Skeletal muscle satellite cell (primary cell): ENCODE results near the gene CCN2. TPM values are rescaled to one million over a fixed set of nuclear protein-coding genes. Genes with fewer than 3 reads are reported as not detected.

Experiments
- H3K27me3 ChIP-seq: 2 replicates; pipeline ENCODE4 v1.7.0; 2013; ENCODE audit warnings: low read length; ENCODE audit not compliant: control insufficient read depth, insufficient read depth
- H3K36me3 ChIP-seq: 2 replicates; pipeline ENCODE4 v1.7.0; 2013; ENCODE audit warnings: mild to moderate bottlenecking, control low read depth, low read length; ENCODE audit not compliant: insufficient read depth
- H3K4me1 ChIP-seq: 2 replicates; pipeline ENCODE4 v1.7.0; 2013; ENCODE audit warnings: low read length; ENCODE audit not compliant: control insufficient read depth, insufficient read depth
- H3K4me2 ChIP-seq: 2 replicates; pipeline ENCODE4 v1.7.0; 2013; ENCODE audit warnings: mild to moderate bottlenecking, low read length
- H3K4me3 ChIP-seq: 2 replicates; pipeline ENCODE4 v1.7.0; 2013; ENCODE audit warnings: low read length
- H3K9ac ChIP-seq: 2 replicates; pipeline ENCODE4 v1.7.0; 2013; ENCODE audit warnings: mild to moderate bottlenecking, low read depth, low read length, moderate library complexity
- H3K9me3 ChIP-seq: replicated peaks from 2 replicates; pipeline ENCODE4 v1.7.0; 2013; ENCODE audit warnings: mild to moderate bottlenecking, control low read depth, low read length
- total RNA-seq: library from RNA; depleted of rRNA; stranded (reverse); fragments of >200 nt; gene quantifications from 2 replicates; pipeline ENCODE4 v1.2.3, GENCODE V29; 2012; rRNA removed

Gene CCN2
- total RNA-seq = 11.2 and 18.8 TPM in 2 replicates

- Histone ChIP-seq H3K4me1 (peaks cover 48% of the 10 kb centered on the region), H3K36me3 (peaks cover 20% of the 10 kb centered on the region), H3K9me3 (no peaks in the 10 kb centered on the region), H3K9ac (peak within 1 kb of the TSS; percentile 89), H3K4me2 (peak within 1 kb of the TSS; percentile 80), H3K4me3 (peak within 1 kb of the TSS; percentile 89), H3K27me3 (no peaks in the 10 kb centered on the region)
These were observed at the start of gene CCN2 for GRCh38 chr6:131950767-131951575. Gene CCN2 (minus strand): TSS chr6:131951372. CDS start chr6:131951172, 200 bp downstream.

- Histone ChIP-seq H3K4me2 (no peak overlapping the region), H3K36me3 (no peaks in the 10 kb centered on the region), H3K4me1 (peaks cover 35% of the 10 kb centered on the region), H3K9me3 (no peaks in the 10 kb centered on the region), H3K27me3 (no peaks in the 10 kb centered on the region), H3K4me3 (no peak overlapping the region), H3K9ac (no peak overlapping the region)
These were observed 49.1 kb upstream of the CCN2 start for GRCh38 chr6:132000296-132000695.

GRCh38 chr6:131999545-132000146, 48.5 kb upstream of the CCN2 start:
- H3K9ac ChIP-seq = peak overlapping the region; percentile 7

GRCh38 chr6:131998255-131998982, 47.2 kb upstream of the CCN2 start:
- Histone ChIP-seq H3K4me1 (peaks cover 38% of the 10 kb centered on the region), H3K36me3 (no peaks in the 10 kb centered on the region), H3K4me2 (no peak overlapping the region), H3K9me3 (no peaks in the 10 kb centered on the region), H3K27me3 (no peaks in the 10 kb centered on the region), H3K9ac (no peak overlapping the region), H3K4me3 (no peak overlapping the region)

More at GRCh38 chr6:131999545-132000146, 48.5 kb upstream of the CCN2 start:
- peaks cover 38% of the 10 kb centered on the region for H3K4me1 ChIP-seq
- H3K4me2 ChIP-seq = no peak overlapping the region
- no peaks in the 10 kb centered on the region for H3K27me3 ChIP-seq
- H3K4me3 ChIP-seq = no peak overlapping the region
- H3K9me3 ChIP-seq = no peaks in the 10 kb centered on the region
- H3K36me3 ChIP-seq = no peaks in the 10 kb centered on the region

- H3K27me3 ChIP-seq = no peaks in the 10 kb centered on the region
- peaks cover 38% of the 10 kb centered on the region for H3K4me1 ChIP-seq
- H3K4me3 ChIP-seq = no peak overlapping the region
- H3K9me3 ChIP-seq = no peaks in the 10 kb centered on the region
- no peak overlapping the region for H3K9ac ChIP-seq
- H3K36me3 ChIP-seq = no peaks in the 10 kb centered on the region
- H3K4me2 ChIP-seq = no peak overlapping the region
These were observed 46.4 kb upstream of the CCN2 start for GRCh38 chr6:131997429-131998153.

GRCh38 chr6:131995917-131996316, 44.7 kb upstream of the CCN2 start:
- Histone ChIP-seq H3K36me3 (no peaks in the 10 kb centered on the region), H3K27me3 (no peaks in the 10 kb centered on the region), H3K9ac (peak overlapping the region; percentile 29), H3K4me2 (no peak overlapping the region), H3K4me3 (no peak overlapping the region), H3K4me1 (peaks cover 38% of the 10 kb centered on the region), H3K9me3 (no peaks in the 10 kb centered on the region)

- Histone ChIP-seq H3K4me2 (no peak overlapping the region), H3K4me1 (peaks cover 18% of the 10 kb centered on the region), H3K36me3 (no peaks in the 10 kb centered on the region), H3K9ac (no peak overlapping the region), H3K9me3 (no peaks in the 10 kb centered on the region), H3K4me3 (no peak overlapping the region), H3K27me3 (no peaks in the 10 kb centered on the region)
These were observed 41.4 kb upstream of the CCN2 start for GRCh38 chr6:131992557-131992956.

- Histone ChIP-seq H3K9me3 (no peaks in the 10 kb centered on the region), H3K4me3 (no peak overlapping the region), H3K4me1 (peaks cover 10% of the 10 kb centered on the region), H3K9ac (no peak overlapping the region), H3K4me2 (no peak overlapping the region), H3K27me3 (no peaks in the 10 kb centered on the region), H3K36me3 (no peaks in the 10 kb centered on the region)
These were observed 37.9 kb upstream of the CCN2 start for GRCh38 chr6:131989036-131989435.

- Histone ChIP-seq H3K9ac (peak overlapping the region; percentile 22), H3K27me3 (no peaks in the 10 kb centered on the region), H3K4me2 (peak overlapping the region; percentile 26), H3K4me3 (no peak overlapping the region), H3K9me3 (no peaks in the 10 kb centered on the region), H3K36me3 (no peaks in the 10 kb centered on the region), H3K4me1 (peaks cover 54% of the 10 kb centered on the region)
These were observed 31.6 kb upstream of the CCN2 start for GRCh38 chr6:131982740-131983259.

- H3K27me3 ChIP-seq = no peaks in the 10 kb centered on the region
- peaks cover 65% of the 10 kb centered on the region for H3K4me1 ChIP-seq
- H3K9ac ChIP-seq = no peak overlapping the region
- H3K4me2 ChIP-seq = no peak overlapping the region
- no peak overlapping the region for H3K4me3 ChIP-seq
- H3K9me3 ChIP-seq = no peaks in the 10 kb centered on the region
- H3K36me3 ChIP-seq = no peaks in the 10 kb centered on the region
These were observed 30.4 kb upstream of the CCN2 start for GRCh38 chr6:131981624-131981978.
